ENCODE results near the gene CWC22.

DNA sequence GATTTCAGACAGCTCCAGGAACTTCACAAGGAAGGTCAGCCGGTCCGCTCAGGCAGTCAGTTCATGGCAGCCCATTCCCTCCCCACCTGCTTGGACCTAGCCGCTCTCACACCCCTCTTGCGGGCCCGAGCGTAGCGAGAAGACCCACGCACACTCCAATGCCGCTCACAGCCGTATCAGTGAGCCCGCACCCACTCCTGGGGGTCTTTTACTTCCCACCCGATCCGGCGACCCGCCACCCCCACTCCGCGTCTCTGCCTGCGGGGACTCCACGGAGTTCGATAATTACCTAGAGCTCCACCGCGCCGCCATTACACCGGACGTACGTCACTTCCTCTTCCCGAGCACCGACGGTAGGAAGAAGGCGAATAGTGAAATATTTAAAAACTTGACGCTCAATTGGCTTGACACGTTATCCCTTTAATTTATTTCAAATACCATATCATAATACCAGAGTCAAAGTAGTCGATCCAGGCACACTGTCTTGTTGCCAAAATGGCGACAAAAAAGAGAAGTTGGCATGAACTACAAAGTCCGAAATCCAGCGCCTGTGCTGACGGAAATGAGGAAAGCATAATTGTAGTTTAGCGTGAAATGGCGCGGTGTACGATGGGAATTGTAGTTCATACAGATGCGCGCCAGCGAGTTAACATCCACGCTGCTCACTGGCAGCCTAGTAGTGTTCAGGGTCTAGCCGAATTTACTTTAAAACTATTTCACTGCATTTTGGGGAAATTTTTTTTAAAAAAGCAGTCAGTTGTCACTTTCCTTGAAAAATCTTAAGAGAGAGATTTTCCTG, at the start of gene CWC22:
- TF ChIP-seq, protein P1, sequence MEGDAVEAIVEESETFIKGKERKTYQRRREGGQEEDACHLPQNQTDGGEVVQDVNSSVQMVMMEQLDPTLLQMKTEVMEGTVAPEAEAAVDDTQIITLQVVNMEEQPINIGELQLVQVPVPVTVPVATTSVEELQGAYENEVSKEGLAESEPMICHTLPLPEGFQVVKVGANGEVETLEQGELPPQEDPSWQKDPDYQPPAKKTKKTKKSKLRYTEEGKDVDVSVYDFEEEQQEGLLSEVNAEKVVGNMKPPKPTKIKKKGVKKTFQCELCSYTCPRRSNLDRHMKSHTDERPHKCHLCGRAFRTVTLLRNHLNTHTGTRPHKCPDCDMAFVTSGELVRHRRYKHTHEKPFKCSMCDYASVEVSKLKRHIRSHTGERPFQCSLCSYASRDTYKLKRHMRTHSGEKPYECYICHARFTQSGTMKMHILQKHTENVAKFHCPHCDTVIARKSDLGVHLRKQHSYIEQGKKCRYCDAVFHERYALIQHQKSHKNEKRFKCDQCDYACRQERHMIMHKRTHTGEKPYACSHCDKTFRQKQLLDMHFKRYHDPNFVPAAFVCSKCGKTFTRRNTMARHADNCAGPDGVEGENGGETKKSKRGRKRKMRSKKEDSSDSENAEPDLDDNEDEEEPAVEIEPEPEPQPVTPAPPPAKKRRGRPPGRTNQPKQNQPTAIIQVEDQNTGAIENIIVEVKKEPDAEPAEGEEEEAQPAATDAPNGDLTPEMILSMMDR (IDR thresholded peaks at IDR 0.05), result no peak
- peak; percentile 7 to 73 (median 52) for TF ChIP-seq POLR2AphosphoS5 (IDR thresholded peaks at IDR 0.05)
- TF ChIP-seq POLR2A (IDR thresholded peaks at IDR 0.05), result peak in 1 of 2 donors; percentile 51
